HEK293T (cell line): ENCODE data around the gene EXOC7.

ENCODE experiments used
- CTCF ChIA-PET: fragments of 350-600 bp; formaldehyde crosslinking; extraction: SDS; loops from one replicate; lab custom pipeline; 2021; ENCODE audit warnings: antibody characterized with exemption, inconsistent platforms; lab: Yijun Ruan, JAX
- POLR2A ChIA-PET: fragments of 350-600 bp; formaldehyde crosslinking; extraction: SDS; loops from one replicate; lab custom pipeline; 2020; ENCODE audit warnings: antibody characterized with exemption, inconsistent platforms; lab: Yijun Ruan, JAX
- DNase-seq: peaks from one replicate; pipeline ENCODE4 v3.0.0; 2012; ENCODE audit warnings: mixed read lengths; ENCODE audit errors: extremely low spot score
- ARNT ChIP-seq: fragments of 450-650 bp; IDR thresholded peaks from 2 replicates; pipeline ENCODE4 v1.6.1; 2017; ENCODE audit warnings: mild to moderate bottlenecking
- BHLHE40 ChIP-seq: fragments of 450-650 bp; IDR thresholded peaks from 2 replicates; pipeline ENCODE4 v1.6.1; 2016; ENCODE audit warnings: mild to moderate bottlenecking, moderate library complexity, borderline replicate concordance
- CTBP1 ChIP-seq: fragments of 450-650 bp; IDR thresholded peaks from 2 replicates; pipeline ENCODE4 v1.6.1; 2016; ENCODE audit warnings: borderline replicate concordance
- ELF4 ChIP-seq: fragments of 450-650 bp; IDR thresholded peaks from 2 replicates; pipeline ENCODE4 v1.6.1; 2017; ENCODE audit warnings: antibody characterized with exemption
- FOXA1 ChIP-seq: fragments of 450-650 bp; IDR thresholded peaks from 2 replicates; pipeline ENCODE4 v1.6.1; 2016; ENCODE audit warnings: mild to moderate bottlenecking
- FOXK2 ChIP-seq: fragments of 450-650 bp; IDR thresholded peaks from 2 replicates; pipeline ENCODE4 v1.6.1; 2016; ENCODE audit warnings: mild to moderate bottlenecking
- FOXM1 ChIP-seq: fragments of 450-650 bp; IDR thresholded peaks from 2 replicates; pipeline ENCODE4 v1.6.1; 2017; ENCODE audit warnings: mild to moderate bottlenecking, borderline replicate concordance
- HDGF ChIP-seq: fragments of 450-650 bp; IDR thresholded peaks from 2 replicates; pipeline ENCODE4 v1.6.1; 2017; ENCODE audit warnings: antibody characterized with exemption, borderline replicate concordance
- L3MBTL2 ChIP-seq: fragments of 450-650 bp; conservative IDR thresholded peaks from 2 replicates; pipeline ENCODE4 v1.6.1; 2016; ENCODE audit warnings: mild to moderate bottlenecking
- LEF1 ChIP-seq: fragments of 450-650 bp; IDR thresholded peaks from 2 replicates; pipeline ENCODE4 v1.6.1; 2017; ENCODE audit warnings: mild to moderate bottlenecking, borderline replicate concordance
- NFRKB ChIP-seq: fragments of 450-650 bp; IDR thresholded peaks from 2 replicates; pipeline ENCODE4 v1.6.1; 2016; ENCODE audit warnings: mild to moderate bottlenecking, moderate library complexity
- PKNOX1 ChIP-seq: fragments of 450-650 bp; IDR thresholded peaks from 2 replicates; pipeline ENCODE4 v1.6.1; 2016
- SP1 ChIP-seq: fragments of 450-650 bp; IDR thresholded peaks from 2 replicates; pipeline ENCODE4 v1.6.1; 2017
- SUZ12 ChIP-seq: fragments of 450-650 bp; IDR thresholded peaks from 2 replicates; pipeline ENCODE4 v1.6.1; 2016; ENCODE audit warnings: mild to moderate bottlenecking
- TARDBP ChIP-seq: fragments of 450-650 bp; IDR thresholded peaks from 2 replicates; pipeline ENCODE4 v1.6.1; 2016
- ZNF384 ChIP-seq: fragments of 450-650 bp; IDR thresholded peaks from 2 replicates; pipeline ENCODE4 v1.6.1; 2016

The EXOC7 gene

GRCh38 chr17:76054112-76054476 is 49.5 kb downstream of the EXOC7 start:
- ChIA-PET CTCF (no interaction called here), POLR2A (interaction anchor here (1.3 to 1.8 kb wide), 2 partner anchors 18 to 26 kb away, joined by 3 to 11 read pairs; partner anchors contain the start of gene SRP68)
- TF ChIP-seq FOXM1 (no peak), LEF1 (no peak), SP1 (no peak), L3MBTL2 (no peak), ELF4 (no peak), HDGF (no peak), SUZ12 (no peak), ARNT (no peak), FOXK2 (no peak), FOXA1 (no peak), PKNOX1 (no peak), ZNF384 (no peak)
- no peak for DNase-seq

GRCh38 chr17:76053246-76054111 is 50.1 kb downstream of the EXOC7 start:
- POLR2A ChIA-PET = interaction anchor here (1.3 to 1.8 kb wide), 2 partner anchors 18 to 27 kb away, joined by 3 to 11 read pairs; partner anchors contain the start of gene SRP68
- CTCF ChIA-PET = no interaction called here
- no peak for TF ChIP-seq PKNOX1
- no peak for TF ChIP-seq ARNT
- no peak for TF ChIP-seq CTBP1
- no peak for DNase-seq

- POLR2A ChIA-PET = no interaction called here
- CTCF ChIA-PET = no interaction called here
- no peak for TF ChIP-seq CTBP1
- no peak for DNase-seq
Observed at GRCh38 chr17:76051561-76051960, 52.0 kb downstream of the EXOC7 start.

GRCh38 chr17:76050538-76051467 is 52.8 kb downstream of the EXOC7 start:
- no peak for DNase-seq
- TF ChIP-seq PKNOX1 (no peak), BHLHE40 (no peak), CTBP1 (no peak), ELF4 (no peak), FOXK2 (no peak), ZNF384 (no peak), LEF1 (no peak), TARDBP (no peak), L3MBTL2 (no peak), FOXM1 (no peak), SP1 (no peak)
- CTCF ChIA-PET = no interaction called here
- POLR2A ChIA-PET = no interaction called here

- CTCF ChIA-PET = no interaction called here
- DNase-seq = no peak
- POLR2A ChIA-PET = no interaction called here
- TF ChIP-seq LEF1 (no peak), L3MBTL2 (no peak), SP1 (no peak), ELF4 (no peak), BHLHE40 (no peak), CTBP1 (no peak), ZNF384 (no peak), PKNOX1 (no peak), ARNT (no peak), FOXA1 (no peak), NFRKB (no peak), HDGF (no peak), FOXK2 (no peak), TARDBP (no peak), FOXM1 (no peak), SUZ12 (no peak)
Observed at GRCh38 chr17:76049836-76050537, 53.6 kb downstream of the EXOC7 start.
